ENCODE results near the gene PRRC2B.

PRRC2B gene

DNA sequence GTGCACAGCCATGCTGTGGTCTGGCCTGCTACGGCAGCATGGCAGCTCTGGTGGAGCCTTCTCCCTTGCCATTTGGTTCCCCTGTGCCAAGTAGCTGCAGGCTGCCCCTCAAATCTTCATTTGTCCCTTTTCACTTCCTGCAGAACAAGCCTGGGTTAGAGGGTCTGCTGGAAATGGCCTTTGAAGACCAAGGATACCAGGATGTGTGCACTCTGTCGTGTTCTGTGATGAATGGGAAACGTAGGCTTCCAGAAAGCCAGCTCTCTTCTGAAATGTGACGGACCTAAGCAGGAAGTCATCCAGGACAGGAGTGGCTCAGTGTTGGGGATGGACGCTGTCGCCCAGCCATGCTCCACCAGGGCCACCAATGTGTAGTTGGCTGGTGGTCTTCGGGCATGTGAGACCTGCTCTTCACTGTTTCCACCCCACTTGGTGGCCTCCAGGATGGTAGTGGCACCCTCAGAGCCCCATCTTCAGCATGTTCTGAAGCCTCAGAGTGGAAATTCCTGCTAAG lies 105.4 kb downstream of the PRRC2B start:
- TF ChIP-seq, protein P1, sequence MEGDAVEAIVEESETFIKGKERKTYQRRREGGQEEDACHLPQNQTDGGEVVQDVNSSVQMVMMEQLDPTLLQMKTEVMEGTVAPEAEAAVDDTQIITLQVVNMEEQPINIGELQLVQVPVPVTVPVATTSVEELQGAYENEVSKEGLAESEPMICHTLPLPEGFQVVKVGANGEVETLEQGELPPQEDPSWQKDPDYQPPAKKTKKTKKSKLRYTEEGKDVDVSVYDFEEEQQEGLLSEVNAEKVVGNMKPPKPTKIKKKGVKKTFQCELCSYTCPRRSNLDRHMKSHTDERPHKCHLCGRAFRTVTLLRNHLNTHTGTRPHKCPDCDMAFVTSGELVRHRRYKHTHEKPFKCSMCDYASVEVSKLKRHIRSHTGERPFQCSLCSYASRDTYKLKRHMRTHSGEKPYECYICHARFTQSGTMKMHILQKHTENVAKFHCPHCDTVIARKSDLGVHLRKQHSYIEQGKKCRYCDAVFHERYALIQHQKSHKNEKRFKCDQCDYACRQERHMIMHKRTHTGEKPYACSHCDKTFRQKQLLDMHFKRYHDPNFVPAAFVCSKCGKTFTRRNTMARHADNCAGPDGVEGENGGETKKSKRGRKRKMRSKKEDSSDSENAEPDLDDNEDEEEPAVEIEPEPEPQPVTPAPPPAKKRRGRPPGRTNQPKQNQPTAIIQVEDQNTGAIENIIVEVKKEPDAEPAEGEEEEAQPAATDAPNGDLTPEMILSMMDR (conservative IDR thresholded peaks at IDR 0.05; ENCODE audit: control insufficient read depth, insufficient read depth, low read depth, low read length), result no peak

DNA sequence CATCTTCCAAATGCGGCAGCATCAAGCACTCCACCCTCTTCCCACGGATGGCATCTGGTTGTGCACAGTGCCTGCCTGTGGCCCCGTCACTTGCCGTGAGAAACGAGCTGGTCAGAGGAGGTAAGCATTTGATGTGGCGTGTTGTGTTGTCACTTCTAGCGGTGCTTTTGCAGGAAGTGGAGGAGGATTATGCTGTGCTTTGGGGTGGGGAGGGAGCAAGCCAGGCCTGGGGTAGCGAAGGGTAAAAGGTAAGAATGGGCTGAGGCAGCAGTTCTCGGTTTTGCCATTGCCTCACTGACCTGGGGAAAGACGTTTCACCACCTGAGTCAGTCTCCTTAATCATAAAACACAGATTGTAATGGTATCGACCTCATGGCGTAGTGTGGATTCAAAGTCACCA lies 106.5 kb downstream of the PRRC2B start:
- H3K4me3 ChIP-seq (ENCODE audit: control insufficient read depth, low read depth, low read length), result no peak overlapping the region
- TF ChIP-seq, protein P1 (conservative IDR thresholded peaks at IDR 0.05; ENCODE audit: control insufficient read depth, insufficient read depth, low read depth, low read length), result no peak

More for the DNA sequence above, 105.4 kb downstream of the PRRC2B start:
- no peak for DNase-seq (ENCODE audit: low read depth)
- no peak overlapping the region for H3K4me3 ChIP-seq (ENCODE audit: control insufficient read depth, low read depth, low read length)

DNA sequence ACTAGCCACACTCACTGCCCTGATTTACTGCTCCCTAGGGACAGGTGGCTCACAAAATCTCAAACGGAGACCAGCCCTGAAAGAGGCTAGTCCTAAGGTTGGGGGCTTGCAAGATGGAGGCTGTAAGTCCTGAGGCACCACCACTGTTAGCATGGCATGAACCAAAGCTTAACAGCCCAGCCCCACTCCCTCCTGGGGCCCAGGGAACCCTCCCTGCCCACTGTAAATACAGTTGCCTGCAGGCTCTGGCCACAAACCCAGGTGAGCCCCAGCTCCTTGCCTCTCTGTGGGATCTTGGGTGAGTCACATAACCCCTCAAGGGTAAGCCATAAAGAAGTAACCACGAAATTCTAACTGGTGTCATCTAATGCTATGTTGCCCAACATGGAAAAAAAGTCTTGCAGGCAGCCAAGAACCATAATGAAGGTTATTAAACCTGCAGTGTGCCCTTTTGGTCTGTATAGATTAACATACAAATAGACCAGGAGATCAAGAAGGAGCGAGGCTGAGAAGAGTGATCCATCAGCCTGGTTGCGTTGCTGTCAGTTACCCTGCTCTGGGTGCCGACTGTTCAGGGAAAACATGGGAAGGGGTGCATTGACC lies 107.2 kb downstream of the PRRC2B start:
- TF ChIP-seq, protein P1 (conservative IDR thresholded peaks at IDR 0.05; ENCODE audit: control insufficient read depth, insufficient read depth, low read depth, low read length), result no peak
- H3K4me3 ChIP-seq (ENCODE audit: control insufficient read depth, low read depth, low read length), result no peak overlapping the region
- peak; percentile 71 for DNase-seq (ENCODE audit: low read depth)

More for the DNA sequence above, 106.5 kb downstream of the PRRC2B start:
- no peak for DNase-seq (ENCODE audit: low read depth)

DNA sequence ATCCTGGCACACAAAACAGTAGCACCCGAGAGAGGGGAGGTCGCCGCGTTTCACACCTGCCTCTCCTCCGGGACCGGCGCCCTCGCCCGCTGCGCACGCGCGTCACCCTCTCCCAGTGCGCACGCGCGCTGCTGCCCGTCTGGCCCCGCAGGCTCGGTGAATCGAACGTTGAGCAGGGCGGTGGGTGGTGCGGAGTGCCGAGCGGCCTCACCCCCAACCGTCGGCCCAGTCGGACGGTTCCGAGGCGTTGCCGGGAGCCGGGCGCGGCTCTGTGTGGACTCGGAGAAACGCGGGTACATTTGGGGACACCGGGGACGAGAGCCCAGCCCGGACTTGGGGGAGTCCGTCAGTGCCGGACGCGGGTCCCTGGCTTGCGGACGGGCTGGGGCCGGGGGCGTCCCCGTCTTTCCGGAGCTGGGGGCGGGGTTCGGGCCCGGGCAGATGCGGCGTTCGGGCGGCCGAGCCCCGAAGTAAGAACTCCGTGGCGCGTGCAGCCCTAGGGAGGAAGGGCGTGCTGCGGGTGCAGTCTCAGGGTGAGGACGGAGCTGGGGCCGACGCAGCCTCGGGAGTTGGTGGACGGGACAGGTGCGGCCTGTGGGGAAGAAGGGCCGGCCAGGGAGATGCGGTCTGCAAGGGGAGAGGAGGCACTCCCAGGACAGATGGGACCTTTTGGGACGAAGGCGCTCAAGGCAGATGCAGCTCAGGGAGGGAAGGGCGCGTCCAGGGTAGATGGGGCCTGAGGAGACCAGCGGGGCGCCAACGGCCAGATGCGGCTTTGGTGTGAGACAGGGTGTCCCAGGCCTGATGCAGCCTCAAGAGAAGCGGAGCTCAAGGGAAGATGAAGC lies 109.1 kb downstream of the PRRC2B start, which contains the start of gene POMT1:
TSS of gene POMT1 (plus strand) at position 138 of the 845 bp plus-strand sequence. CDS start 1,301 bp downstream, outside the sequence.
- DNase-seq (ENCODE audit: low read depth), result peak; percentile 66
- peak within 1 kb of the TSS; percentile 68 for H3K4me3 ChIP-seq (ENCODE audit: control insufficient read depth, low read depth, low read length)

DNA sequence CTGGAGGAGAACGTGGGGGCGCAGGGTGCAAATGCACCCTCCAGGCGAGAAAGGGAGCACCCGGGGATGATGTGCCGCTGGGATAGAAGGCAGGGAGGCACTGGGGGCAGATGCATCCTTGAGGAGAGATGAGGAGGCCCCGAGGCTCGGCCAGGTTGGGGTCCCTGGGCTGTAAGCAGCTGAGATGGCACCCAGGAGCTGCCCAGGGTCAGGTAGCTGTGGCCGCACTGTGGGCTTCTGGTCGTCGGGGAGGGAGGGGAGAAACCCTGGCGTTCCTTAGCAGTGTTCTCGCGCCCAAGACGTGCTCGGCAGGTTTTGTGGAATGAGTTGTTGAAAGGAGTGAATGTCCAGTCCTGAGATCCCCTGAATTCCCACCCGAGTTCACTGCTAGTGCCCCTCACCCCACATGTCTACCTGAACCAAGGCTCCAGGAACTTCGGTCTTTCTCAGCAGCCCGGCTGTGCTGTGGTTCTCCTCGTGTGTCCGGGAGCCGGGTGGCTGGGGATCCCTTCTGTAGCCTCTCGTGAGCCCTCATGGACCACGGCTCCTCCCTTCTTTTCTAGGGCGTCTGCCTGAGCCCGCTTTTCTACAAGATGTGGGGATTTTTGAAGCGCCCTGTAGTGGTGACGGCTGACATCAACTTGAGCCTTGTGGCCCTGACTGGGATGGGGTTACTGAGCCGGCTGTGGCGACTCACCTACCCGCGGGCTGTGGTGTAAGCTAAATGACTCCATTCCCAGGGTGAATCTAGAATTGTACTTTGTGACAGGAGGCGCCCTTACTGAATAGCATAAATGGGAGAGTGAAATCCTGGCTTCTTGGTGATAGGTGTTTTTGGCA lies 110.0 kb downstream of the PRRC2B start:
- peak overlapping the region; percentile 68 for H3K4me3 ChIP-seq (ENCODE audit: control insufficient read depth, low read depth, low read length)
- DNase-seq (ENCODE audit: low read depth), result peak; percentile 40
- TF ChIP-seq, protein P1 (conservative IDR thresholded peaks at IDR 0.05; ENCODE audit: control insufficient read depth, insufficient read depth, low read depth, low read length), result no peak

More for the DNA sequence above, 109.1 kb downstream of the PRRC2B start, which contains the start of gene POMT1:
- TF ChIP-seq, protein P1 (conservative IDR thresholded peaks at IDR 0.05; ENCODE audit: control insufficient read depth, insufficient read depth, low read depth, low read length), result no peak

DNA sequence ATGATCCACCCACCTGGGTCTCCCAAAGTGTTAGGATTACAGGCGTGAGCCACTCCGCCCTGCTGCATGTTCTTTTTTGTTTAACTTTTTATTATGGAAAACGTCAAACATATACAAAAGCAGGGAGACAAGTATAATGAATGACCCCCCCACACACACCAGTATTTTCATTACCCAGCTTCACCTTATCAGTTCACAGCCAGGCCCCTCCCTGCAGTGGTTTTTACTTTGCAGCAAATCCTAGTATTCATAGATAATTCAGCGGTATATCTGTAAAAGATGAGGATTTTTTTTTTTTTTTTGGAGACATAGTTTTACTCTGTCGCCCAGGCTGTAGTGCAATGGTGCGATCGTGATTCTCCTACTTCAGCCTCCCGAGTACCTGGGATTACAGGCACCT lies 111.1 kb downstream of the PRRC2B start:
- no peak for DNase-seq (ENCODE audit: low read depth)
- H3K4me3 ChIP-seq (ENCODE audit: control insufficient read depth, low read depth, low read length), result no peak overlapping the region
- TF ChIP-seq, protein P1 (conservative IDR thresholded peaks at IDR 0.05; ENCODE audit: control insufficient read depth, insufficient read depth, low read depth, low read length), result no peak
